HUES48 (cell line): ENCODE data around the gene NEIL3.

Experiments
- H3K27ac ChIP-seq: one replicate; pipeline ENCODE4 v1.7.0; 2013; ENCODE audit warnings: low read depth, low read length, inconsistent platforms
- H3K27me3 ChIP-seq: 2 replicates; pipeline ENCODE4 v1.6.1; 2013; ENCODE audit warnings: mild to moderate bottlenecking, low read length; ENCODE audit not compliant: control insufficient read depth, insufficient read depth
- H3K36me3 ChIP-seq: 2 replicates; pipeline ENCODE4 v1.6.1; 2013; ENCODE audit warnings: low read length; ENCODE audit not compliant: control insufficient read depth, insufficient read depth
- H3K4me1 ChIP-seq: 2 replicates; pipeline ENCODE4 v1.6.1; 2013; ENCODE audit warnings: mild to moderate bottlenecking, low read length; ENCODE audit not compliant: control insufficient read depth, insufficient read depth
- H3K4me3 ChIP-seq: 2 replicates; pipeline ENCODE4 v1.5.1; 2013; ENCODE audit warnings: mild to moderate bottlenecking, low read depth, low read length
- H3K9ac ChIP-seq: 2 replicates; pipeline ENCODE4 v1.6.1; 2013; ENCODE audit warnings: mild to moderate bottlenecking, low read depth, low read length, moderate library complexity
- H3K9me3 ChIP-seq: 2 replicates; pipeline ENCODE4 v1.6.1; 2013; ENCODE audit warnings: low read length; ENCODE audit not compliant: control insufficient read depth, insufficient read depth

Gene NEIL3

GRCh38 chr4:177371461-177371860 lies 61.8 kb downstream of the NEIL3 start:
- Histone ChIP-seq H3K9me3 (no peaks in the 10 kb centered on the region), H3K4me1 (peaks cover 7% of the 10 kb centered on the region; the same call in 1 of the 2 replicates), H3K4me3 (no peak overlapping the region), H3K27ac (no peak overlapping the region), H3K9ac (no peak overlapping the region), H3K36me3 (no peaks in the 10 kb centered on the region), H3K27me3 (no peaks in the 10 kb centered on the region)

- Histone ChIP-seq H3K27ac (no peak overlapping the region), H3K27me3 (no peaks in the 10 kb centered on the region), H3K36me3 (no peaks in the 10 kb centered on the region), H3K4me3 (no peak overlapping the region), H3K9me3 (no peaks in the 10 kb centered on the region), H3K4me1 (peaks cover 7% of the 10 kb centered on the region; the same call in 1 of the 2 replicates), H3K9ac (no peak overlapping the region)
Measured at GRCh38 chr4:177374966-177375365, 65.3 kb downstream of the NEIL3 start.

GRCh38 chr4:177375372-177375771 lies 65.7 kb downstream of the NEIL3 start:
- no peaks in the 10 kb centered on the region for H3K27me3 ChIP-seq
- no peak overlapping the region for H3K4me3 ChIP-seq
- no peak overlapping the region for H3K27ac ChIP-seq
- no peaks in the 10 kb centered on the region for H3K36me3 ChIP-seq
- H3K4me1 ChIP-seq, result peaks cover 7% of the 10 kb centered on the region; the same call in 1 of the 2 replicates
- H3K9ac ChIP-seq, result no peak overlapping the region
- H3K9me3 ChIP-seq, result no peaks in the 10 kb centered on the region

- H3K27me3 ChIP-seq, result no peaks in the 10 kb centered on the region
- no peak overlapping the region for H3K27ac ChIP-seq
- peaks cover 7% of the 10 kb centered on the region; the same call in 1 of the 2 replicates for H3K4me1 ChIP-seq
- no peak overlapping the region for H3K9ac ChIP-seq
- H3K9me3 ChIP-seq, result 0 out of 2 replicates have a peak, but pooled peaks cover under 1% of the 10 kb centered on the region
- no peaks in the 10 kb centered on the region for H3K36me3 ChIP-seq
- no peak overlapping the region for H3K4me3 ChIP-seq
Measured at GRCh38 chr4:177376024-177376423, 66.3 kb downstream of the NEIL3 start.

GRCh38 chr4:177380730-177381287 lies 71.1 kb downstream of the NEIL3 start:
- Histone ChIP-seq H3K4me1 (peaks cover 5% of the 10 kb centered on the region; the same call in 1 of the 2 replicates), H3K9ac (no peak overlapping the region), H3K36me3 (no peaks in the 10 kb centered on the region), H3K4me3 (no peak overlapping the region), H3K27ac (no peak overlapping the region), H3K9me3 (0 out of 2 replicates have a peak, but pooled peaks cover 8% of the 10 kb centered on the region), H3K27me3 (no peaks in the 10 kb centered on the region)

GRCh38 chr4:177381762-177382310 lies 72.2 kb downstream of the NEIL3 start:
- no peaks in the 10 kb centered on the region for H3K4me1 ChIP-seq
- H3K27me3 ChIP-seq, result no peaks in the 10 kb centered on the region
- no peak overlapping the region for H3K4me3 ChIP-seq
- H3K36me3 ChIP-seq, result no peaks in the 10 kb centered on the region
- H3K9me3 ChIP-seq, result 0 out of 2 replicates have a peak, but pooled peaks cover 8% of the 10 kb centered on the region
- no peak overlapping the region for H3K9ac ChIP-seq
- H3K27ac ChIP-seq, result no peak overlapping the region

- Histone ChIP-seq H3K9me3 (0 out of 2 replicates have a peak, but pooled peaks cover 8% of the 10 kb centered on the region), H3K9ac (no peak overlapping the region), H3K27me3 (no peaks in the 10 kb centered on the region), H3K27ac (no peak overlapping the region), H3K4me3 (no peak overlapping the region), H3K4me1 (no peaks in the 10 kb centered on the region), H3K36me3 (no peaks in the 10 kb centered on the region)
Measured at GRCh38 chr4:177384856-177385397, 75.3 kb downstream of the NEIL3 start.

- H3K9ac ChIP-seq, result no peak overlapping the region
- H3K27ac ChIP-seq, result no peak overlapping the region
- no peak overlapping the region for H3K4me3 ChIP-seq
- no peaks in the 10 kb centered on the region for H3K36me3 ChIP-seq
- 0 out of 2 replicates have a peak, but pooled peaks cover 8% of the 10 kb centered on the region for H3K9me3 ChIP-seq
- H3K27me3 ChIP-seq, result no peaks in the 10 kb centered on the region
- H3K4me1 ChIP-seq, result no peaks in the 10 kb centered on the region
Measured at GRCh38 chr4:177385576-177386277, 76.1 kb downstream of the NEIL3 start.

- no peaks in the 10 kb centered on the region for H3K36me3 ChIP-seq
- no peak overlapping the region for H3K27ac ChIP-seq
- no peaks in the 10 kb centered on the region for H3K4me1 ChIP-seq
- no peak overlapping the region for H3K9ac ChIP-seq
- H3K4me3 ChIP-seq, result no peak overlapping the region
- H3K9me3 ChIP-seq, result 0 out of 2 replicates have a peak, but pooled peaks cover 4% of the 10 kb centered on the region
- H3K27me3 ChIP-seq, result no peaks in the 10 kb centered on the region
Measured at GRCh38 chr4:177386278-177386815, 76.7 kb downstream of the NEIL3 start.

GRCh38 chr4:177391287-177391686 lies 81.6 kb downstream of the NEIL3 start:
- no peak overlapping the region for H3K4me3 ChIP-seq
- H3K27me3 ChIP-seq, result no peaks in the 10 kb centered on the region
- no peaks in the 10 kb centered on the region for H3K4me1 ChIP-seq
- H3K9ac ChIP-seq, result no peak overlapping the region
- H3K27ac ChIP-seq, result no peak overlapping the region
- no peaks in the 10 kb centered on the region for H3K36me3 ChIP-seq
- no peaks in the 10 kb centered on the region for H3K9me3 ChIP-seq

- Histone ChIP-seq H3K27ac (no peak overlapping the region), H3K4me3 (no peak overlapping the region), H3K36me3 (no peaks in the 10 kb centered on the region), H3K9ac (no peak overlapping the region), H3K4me1 (no peaks in the 10 kb centered on the region), H3K9me3 (no peaks in the 10 kb centered on the region), H3K27me3 (no peaks in the 10 kb centered on the region)
Measured at GRCh38 chr4:177391953-177392352, 82.3 kb downstream of the NEIL3 start.
